C4-2B (cell line): ENCODE results near the gene ZNF778.

ENCODE experiments used
- ZFX ChIP-seq: fragments of 450-650 bp; IDR thresholded peaks from 2 replicates; pipeline ENCODE4 v1.6.1; 2017
- TF ChIP-seq, protein P1 (sequence below): fragments of 450-650 bp; conservative IDR thresholded peaks from 2 replicates; pipeline ENCODE4 v1.5.1; 2017; ENCODE audit warnings: mild to moderate bottlenecking

- TF ChIP-seq, protein P1, sequence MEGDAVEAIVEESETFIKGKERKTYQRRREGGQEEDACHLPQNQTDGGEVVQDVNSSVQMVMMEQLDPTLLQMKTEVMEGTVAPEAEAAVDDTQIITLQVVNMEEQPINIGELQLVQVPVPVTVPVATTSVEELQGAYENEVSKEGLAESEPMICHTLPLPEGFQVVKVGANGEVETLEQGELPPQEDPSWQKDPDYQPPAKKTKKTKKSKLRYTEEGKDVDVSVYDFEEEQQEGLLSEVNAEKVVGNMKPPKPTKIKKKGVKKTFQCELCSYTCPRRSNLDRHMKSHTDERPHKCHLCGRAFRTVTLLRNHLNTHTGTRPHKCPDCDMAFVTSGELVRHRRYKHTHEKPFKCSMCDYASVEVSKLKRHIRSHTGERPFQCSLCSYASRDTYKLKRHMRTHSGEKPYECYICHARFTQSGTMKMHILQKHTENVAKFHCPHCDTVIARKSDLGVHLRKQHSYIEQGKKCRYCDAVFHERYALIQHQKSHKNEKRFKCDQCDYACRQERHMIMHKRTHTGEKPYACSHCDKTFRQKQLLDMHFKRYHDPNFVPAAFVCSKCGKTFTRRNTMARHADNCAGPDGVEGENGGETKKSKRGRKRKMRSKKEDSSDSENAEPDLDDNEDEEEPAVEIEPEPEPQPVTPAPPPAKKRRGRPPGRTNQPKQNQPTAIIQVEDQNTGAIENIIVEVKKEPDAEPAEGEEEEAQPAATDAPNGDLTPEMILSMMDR: no peak
- TF ChIP-seq ZFX: no peak
Measured at GRCh38 chr16:89280546-89281188, 63.2 kb downstream of the ZNF778 start.
